Kidney capillary endothelial cell (primary cell): ENCODE results near the gene TNRC6B.
A peak's percentile ranks its signal among the peaks of the same experiment; 100 is the strongest.
"Not testable (repeated sequence)": the region's sequence is repeated elsewhere in the genome, so short reads cannot be mapped to it uniquely, and the experiment has no call there.

Source experiments
- DNase-seq: peaks from one replicate; pipeline ENCODE4 v3.0.0-alpha.2; 2018; ENCODE audit warnings: low spot score

TNRC6B gene, protein sequence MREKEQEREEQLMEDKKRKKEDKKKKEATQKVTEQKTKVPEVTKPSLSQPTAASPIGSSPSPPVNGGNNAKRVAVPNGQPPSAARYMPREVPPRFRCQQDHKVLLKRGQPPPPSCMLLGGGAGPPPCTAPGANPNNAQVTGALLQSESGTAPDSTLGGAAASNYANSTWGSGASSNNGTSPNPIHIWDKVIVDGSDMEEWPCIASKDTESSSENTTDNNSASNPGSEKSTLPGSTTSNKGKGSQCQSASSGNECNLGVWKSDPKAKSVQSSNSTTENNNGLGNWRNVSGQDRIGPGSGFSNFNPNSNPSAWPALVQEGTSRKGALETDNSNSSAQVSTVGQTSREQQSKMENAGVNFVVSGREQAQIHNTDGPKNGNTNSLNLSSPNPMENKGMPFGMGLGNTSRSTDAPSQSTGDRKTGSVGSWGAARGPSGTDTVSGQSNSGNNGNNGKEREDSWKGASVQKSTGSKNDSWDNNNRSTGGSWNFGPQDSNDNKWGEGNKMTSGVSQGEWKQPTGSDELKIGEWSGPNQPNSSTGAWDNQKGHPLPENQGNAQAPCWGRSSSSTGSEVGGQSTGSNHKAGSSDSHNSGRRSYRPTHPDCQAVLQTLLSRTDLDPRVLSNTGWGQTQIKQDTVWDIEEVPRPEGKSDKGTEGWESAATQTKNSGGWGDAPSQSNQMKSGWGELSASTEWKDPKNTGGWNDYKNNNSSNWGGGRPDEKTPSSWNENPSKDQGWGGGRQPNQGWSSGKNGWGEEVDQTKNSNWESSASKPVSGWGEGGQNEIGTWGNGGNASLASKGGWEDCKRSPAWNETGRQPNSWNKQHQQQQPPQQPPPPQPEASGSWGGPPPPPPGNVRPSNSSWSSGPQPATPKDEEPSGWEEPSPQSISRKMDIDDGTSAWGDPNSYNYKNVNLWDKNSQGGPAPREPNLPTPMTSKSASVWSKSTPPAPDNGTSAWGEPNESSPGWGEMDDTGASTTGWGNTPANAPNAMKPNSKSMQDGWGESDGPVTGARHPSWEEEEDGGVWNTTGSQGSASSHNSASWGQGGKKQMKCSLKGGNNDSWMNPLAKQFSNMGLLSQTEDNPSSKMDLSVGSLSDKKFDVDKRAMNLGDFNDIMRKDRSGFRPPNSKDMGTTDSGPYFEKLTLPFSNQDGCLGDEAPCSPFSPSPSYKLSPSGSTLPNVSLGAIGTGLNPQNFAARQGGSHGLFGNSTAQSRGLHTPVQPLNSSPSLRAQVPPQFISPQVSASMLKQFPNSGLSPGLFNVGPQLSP (N-terminal part only)

DNA sequence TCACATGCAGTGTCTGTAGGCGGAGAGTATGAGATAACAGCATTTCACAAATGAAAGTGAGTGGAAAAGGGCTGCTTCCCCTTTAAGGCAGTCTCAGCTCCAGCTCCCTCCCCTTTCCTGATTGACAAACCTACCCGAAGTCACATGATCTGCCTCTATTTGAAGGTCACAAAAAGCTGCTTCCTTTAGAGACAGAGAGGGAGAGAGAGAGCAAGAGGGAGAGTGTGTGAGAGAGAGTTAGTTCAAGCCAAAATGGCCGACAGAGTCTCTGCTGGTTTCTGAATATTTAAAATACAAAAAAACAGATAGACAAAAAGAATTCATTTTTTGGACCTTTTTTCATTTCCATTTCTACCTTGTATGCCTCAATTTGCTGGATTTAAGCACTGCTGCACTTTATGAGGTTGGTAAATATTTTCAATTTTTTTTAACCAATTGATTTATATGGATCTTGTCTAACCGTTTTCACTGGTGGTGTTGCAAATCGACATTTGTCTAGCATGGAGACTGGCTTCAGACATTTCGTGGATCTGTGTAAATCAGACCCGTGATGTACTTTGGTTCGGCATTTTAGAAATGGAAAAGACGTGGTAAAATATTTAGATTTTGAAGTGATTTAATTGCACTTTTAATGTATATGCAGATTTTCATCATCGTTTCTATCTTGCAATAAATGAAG lies at the start of gene TNRC6B:
TNRC6B (plus strand) TSS at position 188 of the 679 bp plus-strand sequence; CDS start at position 399, 211 bp downstream.
- peak; percentile 96 for DNase-seq

DNA sequence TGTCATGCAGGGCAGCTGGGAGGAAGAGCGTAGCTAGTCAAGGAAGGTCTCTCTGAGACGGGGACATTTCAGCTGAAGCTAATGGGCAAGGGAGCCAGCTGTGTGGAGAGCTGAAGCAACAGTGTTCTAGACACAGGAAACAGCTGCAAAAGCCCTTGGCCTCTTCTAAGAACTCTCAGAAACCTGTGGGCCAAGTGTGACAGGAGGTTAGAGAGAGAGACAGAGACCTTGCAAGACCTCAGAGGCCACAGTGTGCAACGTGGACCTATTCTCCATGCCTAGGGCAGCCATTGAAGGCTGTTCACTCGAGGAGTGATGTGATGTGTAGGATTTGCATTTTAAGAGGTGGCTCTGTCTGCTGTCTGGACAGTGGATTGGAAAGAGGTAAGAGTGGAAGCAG lies 48.7 kb upstream of the TNRC6B start:
- no peak for DNase-seq

DNA sequence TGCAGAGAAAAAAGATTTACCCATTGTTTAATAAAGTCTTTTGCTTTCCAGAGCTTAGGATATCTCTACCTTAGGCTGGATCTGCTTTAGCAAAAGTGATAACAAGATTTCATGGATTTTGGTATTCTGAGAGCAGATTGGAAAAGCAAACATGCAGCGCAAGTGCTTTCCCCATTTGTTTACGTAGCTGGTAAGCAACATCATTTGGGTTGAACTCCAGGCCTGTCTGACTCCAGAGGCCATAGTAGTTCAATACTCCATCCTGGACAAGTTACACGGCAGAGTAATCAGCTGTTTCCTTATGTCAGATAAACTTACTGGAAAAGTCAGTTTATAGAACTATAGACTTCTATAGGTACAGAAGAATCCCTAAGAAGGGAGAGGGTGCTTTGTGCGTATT lies 40.6 kb upstream of the TNRC6B start:
- DNase-seq, result no peak

DNA sequence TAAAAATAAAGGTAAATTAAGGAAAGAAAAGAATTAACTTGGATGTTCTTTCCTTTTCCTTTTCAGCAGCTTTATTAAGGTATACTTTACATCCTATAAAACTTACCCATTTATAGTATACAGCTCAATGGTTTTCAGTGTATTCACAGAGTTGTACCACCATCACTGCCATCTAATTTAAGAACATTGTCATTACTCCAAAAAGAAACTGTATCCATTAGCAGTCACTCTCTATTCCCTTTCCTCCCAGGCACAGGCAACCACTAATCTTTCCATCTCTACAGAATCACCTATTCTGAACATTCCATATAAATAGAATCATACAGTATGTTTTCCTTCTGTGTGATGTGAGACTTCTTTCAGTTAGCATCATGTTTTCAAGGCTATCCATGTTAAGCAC lies 38.9 kb upstream of the TNRC6B start:
- no peak for DNase-seq

DNA sequence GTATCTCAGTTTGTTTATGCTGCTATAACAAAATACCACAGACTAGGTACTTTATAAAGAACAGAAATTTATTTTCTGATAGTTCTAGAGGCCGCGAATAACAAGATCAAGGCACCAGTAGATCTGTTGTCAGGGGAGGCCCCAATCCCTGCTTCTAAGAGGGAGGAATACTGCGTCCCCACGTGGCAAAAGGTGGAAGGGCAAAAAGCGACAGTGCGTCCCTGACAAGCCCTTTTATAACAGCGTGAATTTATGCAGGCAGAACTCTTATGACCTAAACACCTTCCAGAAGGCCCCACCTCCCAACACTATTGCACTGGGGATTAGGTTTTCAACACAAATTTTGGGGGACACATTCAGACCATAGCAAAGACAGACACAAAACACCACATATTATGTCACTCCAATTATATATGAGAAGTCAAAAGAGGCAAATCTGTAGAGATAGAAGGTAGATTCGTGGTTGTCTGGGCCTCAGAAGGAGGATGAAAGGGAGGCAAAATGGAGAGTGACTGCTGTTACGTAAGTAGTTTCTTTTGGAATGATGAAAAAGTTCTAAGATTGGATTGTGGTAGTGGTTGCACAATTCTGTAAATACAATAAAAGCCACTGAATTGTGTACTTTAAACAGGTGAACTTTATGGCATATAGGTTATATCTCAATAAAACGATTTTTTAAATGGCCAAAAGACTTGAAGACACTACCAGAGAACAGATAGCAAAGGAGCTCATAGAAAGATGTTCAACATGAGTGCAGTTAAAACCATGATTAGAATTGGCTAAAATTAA lies 30.1 kb upstream of the TNRC6B start:
- no peak for DNase-seq

DNA sequence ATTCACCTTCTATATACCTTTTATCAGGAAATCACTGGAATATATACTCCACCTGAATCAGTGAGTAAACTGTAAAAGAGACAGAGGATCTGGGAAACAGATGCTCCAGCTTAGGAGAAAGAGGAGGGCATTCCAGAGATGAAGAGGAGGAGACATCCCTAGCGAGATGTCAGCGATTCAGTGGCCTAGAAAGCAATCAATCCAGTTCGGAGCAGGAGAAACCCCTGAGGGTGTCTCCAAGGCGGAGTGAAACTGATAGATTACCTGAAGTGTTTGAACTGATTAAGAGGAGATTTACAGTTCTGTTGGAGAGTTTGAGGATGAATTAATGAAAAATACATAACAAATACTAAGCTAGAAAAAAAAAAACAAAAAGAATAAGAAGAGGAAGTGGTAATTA lies 24.5 kb upstream of the TNRC6B start:
- DNase-seq, result no peak

DNA sequence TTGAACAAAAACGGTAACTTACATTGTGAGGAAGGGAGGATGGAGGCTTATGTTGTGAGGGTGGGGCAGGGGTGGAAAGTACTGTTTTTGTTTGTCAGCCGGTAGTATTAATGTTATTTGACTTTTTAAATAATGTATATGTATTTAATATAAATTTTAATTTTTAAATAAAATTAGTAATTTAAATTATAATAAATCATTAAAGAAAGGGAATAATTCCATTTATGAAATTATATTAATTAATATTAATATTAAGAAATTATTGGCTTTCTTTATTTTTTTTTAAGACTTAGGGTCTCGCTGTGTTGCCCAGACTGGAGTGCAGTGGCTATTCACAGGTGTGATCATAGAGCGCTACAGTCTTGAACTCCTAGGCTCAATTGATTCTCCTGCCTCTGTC lies 24.0 kb upstream of the TNRC6B start:
- no peak for DNase-seq

DNA sequence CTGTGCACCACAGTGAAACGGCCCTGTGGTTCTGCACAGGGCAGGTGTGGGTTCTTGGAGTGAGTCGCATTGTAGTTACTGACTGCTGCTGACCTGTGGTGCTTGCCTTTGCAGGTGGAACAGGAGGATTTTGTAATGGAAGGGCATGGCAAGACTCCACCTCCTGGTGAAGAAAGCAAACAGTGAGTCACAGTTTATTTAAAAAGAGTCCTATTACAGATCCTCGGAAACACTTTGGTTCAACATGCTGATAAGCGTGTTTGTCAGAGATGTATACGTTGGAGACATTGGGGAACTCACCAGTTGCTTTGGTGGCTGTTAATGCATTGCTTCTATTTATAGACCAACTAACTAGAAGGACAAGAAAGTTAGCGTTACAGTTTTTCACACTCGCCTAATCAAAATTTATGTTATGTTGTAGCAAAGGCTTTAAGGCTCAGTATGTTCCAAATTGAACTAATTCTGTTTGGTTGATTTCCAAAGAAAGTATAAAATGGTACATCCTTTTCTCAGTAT lies 21.7 kb upstream of the TNRC6B start:
- DNase-seq, result no peak

DNA sequence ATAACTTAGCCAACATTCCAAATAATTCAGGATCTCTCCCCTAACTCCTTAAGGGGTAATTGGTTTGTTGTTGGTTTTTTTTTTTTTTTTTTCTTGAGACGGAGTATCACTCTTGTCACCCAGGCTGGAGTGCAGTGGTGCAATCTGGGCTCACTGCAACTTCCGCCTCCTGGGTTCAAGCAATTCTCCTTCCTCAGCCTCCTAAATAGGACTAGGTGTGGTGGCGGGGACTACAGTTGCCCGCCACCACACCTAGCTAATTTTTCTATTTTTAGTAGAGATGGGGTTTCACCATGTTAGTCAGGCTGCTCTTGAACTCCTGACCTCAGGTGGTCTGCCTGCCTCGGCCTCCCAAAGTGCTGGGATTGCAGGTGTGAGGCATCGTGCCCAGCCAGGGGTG lies 21.0 kb upstream of the TNRC6B start:
- not testable (repeated sequence) for DNase-seq

DNA sequence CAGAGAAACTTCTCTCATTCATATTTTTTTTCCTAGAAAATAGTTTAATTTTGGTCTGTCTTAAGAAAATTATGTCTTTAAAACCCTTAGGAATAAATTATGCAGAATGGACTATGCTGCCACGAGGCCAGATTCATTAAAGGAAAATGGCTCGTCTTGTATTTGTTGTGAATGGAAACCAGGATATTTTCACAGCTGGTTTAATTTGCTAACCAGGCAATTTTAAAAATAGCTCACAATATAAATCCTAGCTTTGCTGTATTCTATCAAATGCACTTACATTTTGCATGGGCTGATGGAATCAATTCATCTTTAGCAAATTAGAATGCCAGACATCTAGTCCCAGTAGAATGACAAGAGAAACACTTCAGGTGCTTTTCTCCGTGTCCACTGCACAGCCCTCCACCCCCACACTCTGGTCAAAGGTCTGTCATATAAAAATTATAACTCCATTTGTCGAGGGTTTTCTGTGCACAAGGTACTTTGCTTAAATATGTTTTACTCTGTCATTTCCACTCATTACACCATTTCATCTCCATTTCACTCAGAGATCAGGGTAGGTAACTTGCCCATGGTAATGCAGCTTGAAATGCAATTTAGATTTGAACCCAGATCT lies 20.3 kb upstream of the TNRC6B start:
- no peak for DNase-seq

DNA sequence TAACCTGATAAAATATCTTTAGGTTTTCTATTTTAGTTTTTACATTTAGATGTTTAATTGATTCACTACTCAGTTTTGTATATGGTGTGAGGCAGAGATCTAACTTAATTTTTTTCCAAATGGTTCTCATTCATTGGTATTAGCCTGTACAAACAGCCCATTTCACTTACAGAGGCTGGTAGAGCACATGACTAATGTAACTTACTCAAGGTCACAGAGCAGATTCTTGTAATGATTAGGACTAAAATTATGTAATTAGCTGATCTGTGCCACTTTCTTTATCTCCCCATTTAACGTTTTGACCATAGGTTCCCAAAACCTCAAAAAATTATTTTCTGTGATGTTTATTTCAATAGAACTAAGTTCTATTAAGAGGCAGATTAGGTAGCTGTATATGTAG lies 16.5 kb upstream of the TNRC6B start:
- no peak for DNase-seq

DNA sequence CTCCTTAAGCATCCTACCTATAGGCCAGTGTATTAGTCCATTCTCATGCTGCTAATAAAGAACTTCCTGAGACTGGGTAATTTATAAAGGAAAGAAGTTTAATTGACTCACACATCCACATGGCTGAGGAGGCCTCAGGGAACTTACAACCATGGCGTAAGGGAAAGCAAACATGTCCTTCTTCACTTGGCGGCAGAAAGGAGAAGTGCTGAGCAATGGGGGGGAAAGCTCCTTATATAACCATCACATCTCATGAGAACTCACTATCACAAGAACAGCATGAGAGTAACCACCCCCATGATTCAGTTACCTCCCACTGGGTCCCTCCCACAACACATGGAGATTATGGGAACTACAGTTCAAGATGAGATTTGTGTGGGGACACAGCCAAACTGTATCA lies 12.2 kb upstream of the TNRC6B start:
- not testable (repeated sequence) for DNase-seq

DNA sequence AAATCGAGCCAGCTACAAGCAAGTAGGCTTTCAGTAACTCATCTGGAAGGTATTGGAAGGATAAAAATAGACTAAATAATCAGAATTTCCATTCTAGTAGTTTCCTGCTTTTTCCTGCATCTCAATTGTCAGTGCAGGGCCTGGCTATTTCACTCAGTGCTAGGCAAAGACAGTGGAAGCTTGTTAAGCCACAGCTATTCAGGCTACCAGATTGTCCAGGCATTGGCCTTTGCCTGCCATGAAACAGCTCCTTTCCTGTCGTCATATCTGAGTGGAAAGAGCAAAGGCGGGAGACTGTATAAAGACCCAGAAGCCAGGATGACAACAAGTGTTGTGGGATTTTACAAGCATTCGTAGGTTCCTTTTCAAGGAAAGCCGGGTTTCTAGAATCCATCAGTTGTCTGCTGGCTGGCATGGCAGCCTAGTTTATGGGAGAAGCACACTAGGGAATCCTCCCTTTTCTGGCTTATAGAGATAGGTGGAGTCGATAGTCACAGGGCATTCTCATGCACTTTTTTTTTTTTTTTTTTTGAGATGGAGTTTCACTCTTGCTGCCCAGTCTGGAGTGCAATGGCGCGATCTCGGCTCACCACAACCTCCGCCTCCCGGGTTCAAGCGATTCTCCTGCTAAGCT lies 2.0 kb upstream of the TNRC6B start:
- DNase-seq, result no peak

DNA sequence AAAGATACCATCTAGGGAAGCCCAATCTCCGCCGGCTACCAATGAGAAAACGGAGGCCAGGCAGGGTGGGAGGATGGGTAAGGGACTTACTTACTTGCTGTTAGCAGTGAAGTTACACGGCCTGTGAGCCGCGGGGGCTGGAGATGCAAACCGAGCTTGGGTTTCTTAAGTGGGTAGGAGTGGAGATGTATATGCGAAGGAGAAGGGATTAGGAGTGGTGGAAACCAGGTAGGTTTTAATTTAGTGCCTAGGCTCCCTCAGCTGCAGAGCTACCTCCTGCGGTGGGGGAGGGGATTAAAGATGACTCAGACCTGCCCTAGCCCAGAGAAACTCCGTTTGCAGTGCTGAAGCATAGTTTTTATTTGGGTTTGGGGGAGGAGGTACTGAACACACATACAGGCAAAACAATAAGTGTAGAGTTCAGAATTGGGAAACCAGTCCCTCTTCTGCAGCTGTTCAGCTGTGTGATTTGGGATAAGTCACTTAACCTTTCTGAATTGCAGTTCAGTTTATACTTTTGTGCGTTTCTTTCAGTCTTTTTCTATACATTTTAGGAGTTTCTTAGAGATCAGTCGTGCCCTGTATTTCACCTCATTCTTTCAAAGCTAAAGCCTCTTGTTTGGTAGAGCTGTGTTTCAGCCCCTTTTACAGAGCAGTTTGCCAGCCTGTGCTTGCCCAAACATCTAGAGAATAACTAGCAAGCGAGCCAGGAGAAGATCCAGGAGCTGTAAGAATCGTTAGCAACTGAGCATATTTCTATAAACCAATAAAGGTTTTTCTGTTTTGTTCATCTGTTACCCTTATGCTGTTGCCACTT lies 596 bp upstream of the TNRC6B start:
- DNase-seq, result peak; percentile 45

DNA sequence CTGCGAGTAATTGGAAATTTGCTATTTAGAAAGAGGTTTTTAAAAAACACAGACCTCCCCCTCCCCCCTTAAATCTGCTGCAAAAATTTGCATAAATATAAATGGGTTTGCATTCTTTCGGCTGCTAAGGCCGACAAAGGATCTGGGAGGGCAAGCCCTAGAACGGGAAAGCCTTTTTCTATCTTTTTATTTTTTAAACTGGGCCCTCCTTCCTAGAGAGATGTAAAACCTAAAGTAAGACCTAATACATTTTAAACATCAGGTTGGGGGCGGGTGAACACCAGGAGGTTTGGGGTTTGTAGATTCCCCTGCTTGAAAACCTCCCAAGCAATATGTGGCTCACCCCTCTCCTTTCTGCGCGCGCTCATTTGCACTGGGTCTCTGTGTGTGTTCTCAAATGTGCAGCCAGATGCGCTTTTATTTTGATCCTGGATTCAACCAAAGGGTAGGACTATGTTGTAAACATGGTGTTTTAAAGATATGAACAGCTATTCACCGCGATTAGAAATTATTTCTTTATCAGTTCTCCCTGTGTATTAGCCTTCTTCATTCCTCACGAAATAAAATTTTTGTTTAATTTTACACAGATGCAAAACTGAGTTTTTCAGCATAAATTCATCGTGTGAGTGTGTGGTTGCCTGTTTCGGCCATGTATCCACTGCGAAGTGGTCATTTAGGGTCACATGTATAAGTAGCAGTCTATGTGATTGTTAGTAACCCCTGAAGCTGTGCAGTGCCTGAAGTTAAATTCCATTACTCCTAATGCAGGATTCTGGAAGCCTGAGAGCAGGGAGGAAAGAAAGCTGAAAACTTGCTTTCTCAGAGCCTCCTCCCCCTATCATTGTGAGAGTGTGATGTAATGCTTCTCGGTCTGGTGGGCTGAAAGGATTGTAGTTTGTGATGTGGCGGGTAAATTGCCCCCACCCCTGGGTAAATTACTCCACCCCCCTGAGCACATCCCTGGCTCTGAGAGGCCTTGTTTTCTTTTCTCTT lies 988 bp downstream of the TNRC6B start:
- peak; percentile 34 for DNase-seq

DNA sequence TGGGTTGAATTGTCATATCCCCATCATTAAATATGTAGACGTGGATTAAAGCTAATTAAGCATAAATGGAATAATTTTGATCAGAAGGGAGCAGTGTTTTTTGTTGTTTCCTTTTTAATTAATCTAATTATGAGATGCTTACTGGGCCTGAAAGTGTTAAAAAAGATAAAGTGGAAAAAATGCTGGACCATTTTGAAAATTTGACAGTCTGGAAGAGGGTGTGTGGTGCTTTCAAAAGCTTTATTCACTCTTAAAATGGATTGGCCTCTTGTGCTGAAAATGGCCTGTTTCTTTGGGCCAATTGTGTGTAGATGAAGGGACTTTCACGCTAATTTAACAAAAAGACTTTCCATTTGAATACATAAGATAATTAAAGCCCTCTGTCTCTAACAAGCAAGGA lies 1.8 kb downstream of the TNRC6B start:
- no peak for DNase-seq

DNA sequence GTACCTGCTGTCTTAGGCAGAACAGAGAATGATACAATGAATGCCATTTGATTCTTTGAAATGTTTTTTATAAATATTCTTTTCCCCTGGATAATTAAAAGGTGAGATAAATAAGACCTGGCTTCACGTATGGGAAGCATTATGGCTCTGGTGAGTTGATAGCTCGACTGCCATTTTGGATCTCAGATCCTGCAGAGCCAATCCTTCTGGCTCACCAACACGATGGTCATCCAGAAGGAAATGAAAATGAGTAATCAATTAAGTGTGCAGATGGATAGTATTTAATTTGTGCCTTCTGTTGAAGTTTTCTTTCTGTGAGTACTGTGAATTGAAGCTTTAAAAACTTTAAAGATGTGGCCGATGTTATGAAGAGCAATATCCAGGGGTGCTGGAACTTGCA lies 2.7 kb downstream of the TNRC6B start:
- no peak for DNase-seq

DNA sequence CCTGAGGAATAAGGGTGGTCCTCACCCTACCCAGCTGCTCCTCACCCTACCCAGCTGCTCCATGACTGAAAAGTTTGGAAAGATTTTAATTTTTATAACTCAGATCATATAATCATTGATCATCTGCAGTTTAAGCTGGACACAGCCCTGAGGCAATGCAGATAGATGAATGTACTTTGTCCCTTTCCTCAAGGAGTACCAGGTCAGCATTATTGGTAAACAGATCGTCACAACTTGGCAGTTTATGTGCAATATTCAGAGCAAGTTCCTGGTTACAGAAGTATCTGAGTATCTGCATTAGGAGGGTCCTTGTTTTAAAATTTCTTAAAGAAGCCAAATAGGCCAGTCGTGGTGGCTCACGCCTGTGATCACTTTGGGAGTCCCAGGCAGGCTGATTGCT lies 3.6 kb downstream of the TNRC6B start:
- no peak for DNase-seq
